CD4-positive, alpha-beta T cell treated with Interleukin-6 for 4 hours (primary cell): ENCODE data around the gene YES1.
A peak's percentile ranks its signal among the peaks of the same experiment; 100 is the strongest.
"Not testable (repeated sequence)": the region's sequence is repeated elsewhere in the genome, so short reads cannot be mapped to it uniquely, and the experiment has no call there.

Experiments used
- DNase-seq: peaks from one replicate; pipeline ENCODE4 v3.0.0-alpha.2; 2020; ENCODE audit warnings: mixed read lengths

YES1 gene

DNA sequence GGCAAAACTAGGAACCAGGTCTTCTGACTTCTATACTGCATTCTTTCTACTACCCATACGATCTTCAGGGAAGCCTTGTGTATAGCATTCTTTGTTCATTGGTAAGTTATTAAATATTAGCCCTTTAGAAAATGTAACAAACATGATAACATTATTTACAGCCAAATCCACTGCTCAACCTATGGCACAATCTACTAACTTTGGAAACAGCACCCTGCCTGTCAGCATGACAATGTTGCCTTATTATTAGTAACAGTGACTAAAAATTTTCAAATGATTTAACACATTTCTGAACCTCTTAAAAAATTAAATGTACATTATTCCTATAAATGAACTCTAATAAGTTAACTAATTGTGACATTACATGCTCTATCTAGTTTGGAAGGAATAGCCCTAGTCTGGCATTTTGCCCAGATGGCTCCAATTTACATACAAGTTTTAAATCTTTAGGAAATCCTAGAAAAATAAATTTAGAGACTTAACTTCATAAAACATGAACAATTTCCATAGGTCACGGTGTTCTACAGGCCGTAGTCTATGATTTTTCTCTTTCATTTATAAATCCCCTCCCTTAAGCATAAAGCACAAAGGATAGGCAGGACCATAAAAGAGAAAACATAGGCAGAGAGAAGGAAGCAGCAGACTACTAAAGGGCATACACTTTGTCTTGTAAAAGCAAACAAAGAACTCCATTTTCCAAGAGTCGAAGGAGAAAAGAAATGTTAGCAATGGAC is 33.7 kb downstream of the YES1 start:
- DNase-seq, result no peak

DNA sequence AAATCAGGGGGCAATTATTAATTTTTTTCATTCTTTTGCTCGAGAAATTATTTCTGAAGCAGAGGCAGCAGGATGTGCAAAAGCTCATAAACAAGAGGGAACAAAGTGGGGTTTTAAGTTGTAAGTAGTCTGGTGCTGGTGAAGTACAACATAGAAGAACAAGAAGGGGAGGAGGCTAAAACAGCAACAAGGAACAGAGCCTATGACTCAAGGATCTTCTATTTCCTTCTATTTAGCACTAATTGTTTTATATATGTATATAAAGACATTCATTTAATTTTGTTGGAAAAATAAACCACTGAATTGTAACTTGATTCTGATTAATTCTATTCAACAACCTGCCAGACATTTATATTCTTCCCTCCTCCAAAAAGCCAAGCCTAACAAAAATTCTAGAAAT is 35.0 kb downstream of the YES1 start:
- DNase-seq, result no peak

DNA sequence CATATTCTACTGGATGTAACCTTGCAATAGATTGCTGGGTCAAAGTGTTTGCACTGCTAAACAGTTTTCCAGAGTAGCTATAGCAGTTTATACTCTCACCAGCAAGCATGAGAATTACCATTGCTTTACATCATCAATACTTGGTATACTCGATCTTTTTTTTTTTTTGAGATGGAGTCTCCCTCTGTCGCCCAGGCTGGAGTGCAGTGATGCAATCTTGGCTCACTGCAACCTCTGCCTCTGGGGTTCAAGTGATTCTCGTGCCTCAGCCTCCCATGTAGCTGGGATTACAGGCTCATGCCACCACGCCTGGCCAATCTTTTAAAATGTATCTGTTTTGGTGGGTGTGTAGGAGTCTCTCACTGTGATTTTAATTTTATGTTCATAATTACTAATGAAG is 36.0 kb downstream of the YES1 start:
- DNase-seq, result not testable (repeated sequence)

DNA sequence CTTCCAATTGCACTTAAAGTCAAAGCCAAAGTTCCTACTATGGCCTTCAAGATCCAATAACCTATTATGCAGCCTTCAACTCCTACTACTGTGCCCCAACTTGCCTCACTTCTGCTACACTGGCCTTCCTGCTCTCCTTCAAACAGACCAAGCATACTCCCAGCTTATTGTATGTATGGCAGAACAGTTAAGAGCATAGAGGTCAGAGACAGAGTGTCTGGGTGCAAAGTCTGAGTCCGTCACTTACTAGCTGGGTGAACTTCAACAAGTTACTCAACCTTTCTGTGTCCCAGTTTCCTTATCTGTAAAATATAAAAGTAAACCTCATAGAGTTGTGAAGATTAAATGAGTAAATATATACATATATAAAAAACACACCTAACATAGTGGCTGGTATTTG is 37.2 kb downstream of the YES1 start:
- no peak for DNase-seq

DNA sequence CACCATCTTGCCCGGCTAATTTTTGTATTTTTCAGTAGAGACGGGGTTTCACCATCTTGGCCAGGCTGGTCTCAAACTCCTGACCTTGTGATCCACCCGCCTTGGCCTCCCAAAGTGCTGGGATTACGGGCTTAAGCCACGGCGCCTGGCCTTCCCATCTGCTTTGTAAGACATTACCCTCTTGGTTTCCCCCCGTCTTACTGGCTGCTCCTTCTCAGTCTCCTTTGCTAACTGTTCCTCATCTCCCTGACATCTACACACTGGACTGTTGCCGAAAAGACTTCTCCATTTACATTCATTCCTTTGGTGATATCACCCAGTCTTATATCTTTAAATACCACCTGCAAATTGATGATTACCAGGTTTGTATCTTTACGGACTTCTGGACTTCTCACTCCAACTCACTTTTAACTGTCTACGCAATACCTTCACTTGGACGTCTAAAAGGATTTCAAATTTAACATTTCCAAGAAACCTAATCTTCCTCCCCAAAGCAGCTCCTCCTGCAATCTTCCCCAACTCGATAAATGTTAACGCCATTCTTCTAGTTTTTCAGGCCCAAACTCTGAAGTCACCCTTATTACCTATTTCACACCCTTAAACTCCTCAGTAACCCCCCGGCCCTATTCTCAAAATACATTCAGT is 37.9 kb downstream of the YES1 start:
- DNase-seq, result no peak

DNA sequence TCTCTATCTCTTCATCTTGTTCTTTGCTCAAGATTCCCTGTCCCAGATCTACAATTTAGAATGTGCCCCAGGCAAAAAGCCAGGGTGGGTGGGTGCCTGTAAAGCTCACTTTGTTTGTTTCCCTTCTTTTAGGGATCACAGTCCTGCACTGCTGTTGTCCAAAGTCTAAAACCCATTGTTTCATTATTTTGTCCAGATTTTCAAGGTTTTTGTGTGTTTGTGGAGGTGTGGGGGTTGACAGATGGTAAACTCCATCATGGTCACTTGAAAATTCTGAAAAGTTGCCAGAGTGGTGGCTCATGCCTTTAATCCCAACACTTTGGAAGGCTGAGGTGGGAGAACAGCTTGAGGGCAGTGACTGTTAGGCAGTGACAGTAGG is 41.5 kb downstream of the YES1 start:
- no peak for DNase-seq

DNA sequence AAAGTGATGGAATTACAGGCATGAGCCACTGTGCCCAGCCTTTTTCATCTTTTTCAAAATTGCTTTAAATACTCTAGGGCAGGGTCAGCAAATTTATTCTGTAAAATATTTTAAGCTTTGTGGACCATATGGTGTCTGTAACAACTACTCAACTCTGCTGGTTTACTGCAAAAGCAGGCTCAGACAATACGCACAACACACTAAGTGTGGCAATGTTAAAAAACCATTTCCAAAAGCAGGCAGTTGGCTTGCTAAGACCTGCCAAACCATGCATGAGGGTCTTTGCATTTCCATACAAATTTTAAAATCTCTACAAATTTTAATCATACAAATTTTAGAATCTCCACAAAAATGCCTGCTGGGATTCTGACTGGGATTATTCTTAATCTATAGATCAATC is 44.1 kb downstream of the YES1 start:
- DNase-seq, result no peak

DNA sequence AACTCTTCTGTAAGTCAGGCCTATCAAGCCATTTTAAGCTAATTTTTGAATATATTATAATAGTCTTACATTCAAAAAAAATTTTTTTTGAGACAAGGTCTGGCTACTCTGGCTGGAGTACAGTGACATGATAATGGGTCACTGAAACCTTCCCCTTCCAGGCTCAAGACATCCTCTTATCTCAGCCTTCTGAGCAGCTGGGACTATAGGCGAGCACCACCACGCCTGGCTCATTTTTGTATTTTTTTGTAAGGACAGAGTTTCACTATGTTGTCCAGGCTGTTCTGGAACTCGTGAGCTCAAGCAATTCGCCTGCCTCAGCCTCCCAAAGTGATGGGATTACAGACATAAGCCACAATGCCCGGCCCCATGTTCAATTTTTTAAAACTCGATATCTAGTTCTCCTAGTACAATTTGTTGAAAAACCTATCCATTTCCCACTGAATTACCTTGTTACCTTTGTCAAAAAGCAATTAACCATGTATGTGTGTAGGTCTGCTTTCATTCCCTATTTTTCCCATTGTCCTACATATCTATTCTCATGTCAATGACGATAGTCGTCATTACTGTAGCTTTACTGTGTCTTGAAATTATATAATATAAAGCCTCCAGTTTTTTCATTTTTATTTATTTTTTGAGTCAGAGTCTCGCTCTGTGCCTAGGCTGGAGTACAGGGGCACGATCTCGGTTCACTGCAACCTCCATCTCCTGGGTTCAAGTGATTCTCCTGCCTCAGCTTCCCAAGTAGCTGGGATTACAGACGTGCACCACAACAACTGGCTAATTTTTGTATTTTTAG is 44.8 kb downstream of the YES1 start:
- DNase-seq, result no peak

DNA sequence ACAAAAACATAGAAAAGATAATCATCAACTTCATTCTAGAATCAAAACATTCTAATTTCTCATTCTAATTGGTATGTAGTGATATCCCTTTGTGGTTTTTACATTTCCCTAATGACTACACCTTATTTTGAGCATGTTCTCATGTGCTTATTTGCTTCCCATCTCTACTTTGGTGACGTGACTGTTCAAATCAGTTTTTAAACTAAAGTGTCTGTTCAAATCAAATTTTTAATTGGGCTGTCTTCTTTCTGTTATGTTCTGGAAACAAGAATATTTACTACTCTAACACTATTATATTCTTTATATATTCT is 45.5 kb downstream of the YES1 start:
- no peak for DNase-seq

DNA sequence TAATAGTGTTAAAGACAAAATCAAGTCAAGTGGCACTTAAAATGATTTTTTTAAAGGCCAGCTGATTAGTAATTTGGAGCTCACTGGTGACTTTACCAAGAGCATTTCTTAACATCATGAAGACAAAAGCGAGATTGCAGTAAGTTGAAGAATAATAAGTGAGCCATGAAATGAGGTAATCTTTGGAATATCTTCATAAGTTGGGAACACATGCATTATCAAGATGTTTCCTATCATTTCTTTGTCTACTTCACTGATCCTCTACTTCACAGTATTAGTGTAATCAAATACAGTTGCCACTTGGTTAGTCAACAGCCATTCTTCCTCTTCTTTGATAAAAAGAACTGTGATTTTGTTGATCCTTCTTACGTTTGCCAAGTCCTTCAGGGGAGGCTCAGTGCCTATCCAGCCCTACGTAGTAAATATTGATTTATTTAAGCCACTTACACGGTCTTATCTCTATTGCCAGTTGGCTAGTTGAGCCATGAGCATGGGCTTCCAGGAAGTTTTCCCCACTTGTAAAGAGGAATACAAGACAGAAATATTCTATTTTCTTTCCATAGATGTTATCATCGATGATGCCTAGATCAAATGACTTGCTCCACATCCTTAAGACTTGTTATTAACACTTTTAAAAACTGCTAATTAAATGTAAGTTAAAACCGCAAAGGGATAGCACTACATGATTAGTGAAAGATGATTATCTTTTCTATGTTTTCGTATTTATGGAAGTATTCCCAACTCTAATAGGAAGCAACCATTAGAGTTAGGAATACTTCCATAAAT is 46.1 kb downstream of the YES1 start:
- no peak for DNase-seq

DNA sequence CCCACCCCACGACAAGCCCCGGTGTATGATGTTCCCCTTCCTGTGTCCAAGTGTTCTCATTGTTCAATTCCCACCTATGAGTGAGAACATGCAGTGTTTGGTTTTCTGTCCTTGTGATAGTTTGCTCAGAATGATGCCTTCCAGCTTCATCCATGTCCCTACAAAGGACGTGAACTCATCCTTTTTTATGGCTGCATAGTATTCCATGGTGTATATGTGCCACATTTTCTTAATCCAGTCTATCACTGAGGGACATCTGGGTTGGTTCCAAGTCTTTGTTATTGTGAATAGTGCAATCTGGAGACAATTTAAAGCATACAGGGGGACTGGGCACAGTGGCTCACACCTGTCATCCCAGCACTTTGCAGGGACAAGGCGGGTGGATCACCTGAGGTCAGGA is 52.2 kb downstream of the YES1 start:
- not testable (repeated sequence) for DNase-seq

DNA sequence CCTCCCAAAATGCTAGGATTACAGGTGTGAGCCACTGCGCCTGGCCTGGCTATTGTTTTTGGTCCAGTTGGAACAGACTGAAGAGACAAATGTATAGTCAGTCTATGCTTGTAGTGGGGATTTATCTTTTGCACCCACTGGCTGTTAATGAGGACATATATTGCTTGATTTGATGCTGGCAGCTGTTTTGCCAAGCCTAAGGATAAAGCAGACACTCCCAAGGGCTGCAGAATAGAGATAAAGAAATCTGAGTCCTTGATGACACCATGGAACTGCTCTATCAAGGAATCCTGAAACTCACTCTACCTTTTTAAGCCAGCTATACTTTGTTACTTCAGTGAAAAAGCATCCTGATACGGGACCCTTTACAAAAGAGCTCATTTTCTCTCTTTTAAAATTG is 56.5 kb downstream of the YES1 start:
- no peak for DNase-seq

DNA sequence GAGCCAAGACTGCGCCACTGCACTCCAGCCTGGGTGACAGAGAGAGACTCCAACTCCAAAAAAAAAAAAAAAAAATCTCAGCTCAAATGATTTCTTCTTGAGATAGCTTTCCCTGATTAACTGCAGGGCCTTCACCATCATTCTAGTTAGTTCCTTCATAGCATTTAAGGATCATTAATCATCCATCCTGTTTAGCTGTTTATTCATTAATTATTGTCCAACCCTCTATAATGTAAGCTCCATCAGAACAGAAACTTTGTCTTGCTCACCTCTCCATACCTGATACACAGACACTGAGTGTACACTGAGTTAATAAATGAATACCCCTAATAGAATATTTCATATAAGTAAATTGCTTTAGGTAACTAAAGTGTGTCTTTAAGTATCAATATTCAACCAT is 57.4 kb downstream of the YES1 start:
- no peak for DNase-seq

DNA sequence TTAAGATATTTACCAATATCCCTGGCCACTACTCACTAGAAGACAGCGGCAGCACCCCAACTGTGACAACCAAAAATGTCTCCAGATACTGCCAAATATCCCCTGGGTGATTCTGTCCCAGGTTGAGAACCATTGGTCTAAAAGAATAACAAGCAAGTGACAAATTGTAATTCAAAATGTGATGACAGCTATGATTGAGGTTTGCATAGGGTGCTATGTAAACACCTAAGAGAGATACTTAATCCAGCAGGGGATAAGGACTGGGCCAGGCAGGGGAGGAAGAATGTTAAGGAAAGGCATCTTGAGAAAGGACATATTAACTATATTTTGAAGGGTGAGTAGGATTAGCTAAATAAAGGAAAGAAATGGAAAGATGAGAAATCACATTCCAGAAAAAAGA is 61.6 kb downstream of the YES1 start:
- no peak for DNase-seq

DNA sequence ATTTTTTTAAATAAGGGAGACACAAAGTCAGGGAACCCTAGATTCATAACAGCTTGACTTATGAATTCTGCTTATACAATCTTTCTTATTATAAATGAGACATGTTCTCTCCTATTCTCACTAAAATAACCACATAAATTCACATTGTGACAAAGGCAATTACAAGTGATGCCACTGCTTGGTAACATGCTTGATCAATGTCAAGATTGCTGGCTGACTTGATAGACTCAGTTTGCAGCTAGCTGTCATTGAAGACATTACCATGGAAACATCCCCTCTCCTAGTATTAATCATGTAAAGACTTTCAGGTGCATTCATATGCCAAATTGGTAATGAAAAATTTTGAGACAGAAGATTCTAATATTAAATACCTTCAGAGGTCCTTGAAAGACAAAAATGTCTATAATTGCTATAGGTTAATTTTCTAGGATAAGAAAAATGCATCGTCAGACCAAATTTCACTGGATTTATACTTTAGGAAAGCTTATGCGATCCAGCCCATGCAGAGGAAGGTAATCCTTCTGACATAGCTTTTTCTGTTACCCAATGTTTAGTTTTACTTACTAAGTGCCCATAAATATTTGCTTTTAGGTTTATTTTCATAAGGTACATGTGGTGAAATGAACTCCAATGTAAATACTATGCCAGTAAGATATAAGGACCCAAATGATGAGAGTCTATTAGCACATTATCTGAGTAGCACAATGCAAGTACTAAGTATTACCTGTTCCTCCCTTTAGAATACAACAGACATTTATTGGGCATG is 67.0 kb downstream of the YES1 start:
- DNase-seq, result no peak

DNA sequence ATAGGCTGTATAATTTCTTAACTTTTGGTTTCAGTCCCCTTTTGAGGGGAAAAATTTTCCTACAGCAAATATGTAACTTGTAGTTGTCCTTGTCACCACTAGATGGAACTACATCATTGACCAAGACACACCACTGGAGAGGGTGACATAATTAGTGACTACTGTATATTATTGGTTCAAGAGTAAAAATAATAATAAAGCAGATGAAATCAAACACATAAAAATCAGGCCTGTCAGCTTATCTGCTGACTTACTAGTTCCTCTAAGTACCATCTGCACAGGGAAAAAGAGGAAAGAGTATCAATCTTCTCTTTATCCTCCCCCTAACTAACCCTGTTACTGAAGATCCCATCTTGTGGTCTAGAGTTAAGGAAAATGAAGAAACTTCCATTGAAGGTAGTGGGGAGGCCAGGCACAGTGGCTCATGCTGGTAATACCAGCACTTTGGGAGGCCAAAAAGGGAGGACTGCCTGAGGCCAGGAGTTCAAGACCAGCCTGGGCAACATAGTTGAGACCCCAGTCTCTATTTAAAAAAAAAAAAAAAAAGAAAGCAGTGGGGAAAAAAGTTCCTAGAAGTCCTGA is 70.0 kb downstream of the YES1 start:
- DNase-seq, result peak; percentile 4

DNA sequence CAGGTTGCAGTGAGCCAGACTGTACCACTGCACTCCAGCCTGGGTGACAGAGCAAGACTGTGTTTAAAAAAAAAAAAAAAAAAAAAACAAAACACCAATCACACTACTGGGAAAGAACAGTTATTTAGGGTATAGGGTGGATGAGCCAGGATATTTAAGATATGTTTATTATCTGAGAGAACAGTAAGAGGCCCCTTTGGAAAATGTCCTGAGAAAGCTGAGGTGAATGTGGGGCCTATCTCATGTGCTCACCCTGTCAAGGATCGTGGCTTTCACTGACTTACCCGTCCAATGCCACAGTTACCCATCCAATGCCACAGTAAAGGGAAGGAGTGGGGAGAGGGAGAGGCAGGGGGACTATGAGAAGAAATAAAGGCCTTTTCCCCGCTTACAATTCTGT is 79.7 kb downstream of the YES1 start:
- DNase-seq, result no peak

DNA sequence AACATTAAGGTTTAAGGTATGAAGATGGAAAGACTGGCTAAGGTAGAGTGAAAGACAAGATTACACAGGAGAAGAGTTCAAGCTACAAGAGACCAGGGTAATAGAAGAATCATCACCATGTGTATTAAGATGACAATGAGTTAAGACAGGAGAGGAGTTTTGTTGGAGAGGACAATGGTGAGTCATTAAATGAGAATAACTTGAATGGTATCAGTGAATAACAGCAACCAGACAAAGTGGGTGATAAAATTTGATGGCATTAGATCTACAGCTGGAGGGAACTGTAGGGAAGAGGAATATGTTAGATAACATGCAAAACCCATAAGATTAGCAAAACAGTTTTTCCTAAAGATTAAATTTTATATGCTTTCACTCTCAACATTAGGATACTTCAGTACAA is 80.9 kb downstream of the YES1 start:
- DNase-seq, result no peak

DNA sequence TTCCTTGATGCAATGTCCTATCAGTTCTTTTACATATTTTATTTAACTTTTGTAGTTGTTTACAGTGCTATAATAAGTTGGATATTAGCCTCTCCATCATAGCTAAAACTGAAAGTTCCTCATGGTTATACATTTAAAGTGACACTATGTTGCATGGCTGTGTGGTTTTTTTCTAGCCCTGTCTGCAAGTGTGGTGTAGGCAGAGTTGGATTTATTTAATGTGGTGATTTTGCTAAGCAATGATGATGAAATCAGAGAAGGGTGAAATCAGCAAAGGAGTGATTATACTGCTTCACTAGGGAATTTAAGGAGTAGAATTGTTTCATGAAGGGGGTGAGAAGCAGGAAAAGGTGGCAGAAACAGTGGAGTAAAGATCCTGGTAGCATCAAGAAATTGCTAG is 81.3 kb downstream of the YES1 start:
- DNase-seq, result no peak

DNA sequence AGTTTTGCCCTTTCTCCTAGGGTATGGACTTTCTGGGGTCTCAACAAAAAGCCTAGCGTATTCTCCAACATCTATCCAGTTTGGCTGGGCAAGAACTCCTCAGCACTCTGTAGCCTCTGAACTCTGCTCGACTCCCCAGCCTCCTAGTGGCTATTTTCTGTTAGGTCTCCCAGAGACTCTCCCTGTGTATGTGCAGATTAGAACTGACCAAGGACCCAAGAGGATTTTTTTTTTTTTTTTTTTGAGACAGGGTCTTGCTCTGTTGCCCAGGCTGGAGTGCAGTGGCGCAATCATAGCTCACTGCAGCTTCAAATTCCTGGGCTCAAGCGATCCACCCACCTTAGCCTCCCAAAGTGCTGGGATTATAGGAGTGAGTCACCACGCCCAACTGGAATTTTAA is 81.9 kb downstream of the YES1 start:
- DNase-seq, result not testable (repeated sequence)

DNA sequence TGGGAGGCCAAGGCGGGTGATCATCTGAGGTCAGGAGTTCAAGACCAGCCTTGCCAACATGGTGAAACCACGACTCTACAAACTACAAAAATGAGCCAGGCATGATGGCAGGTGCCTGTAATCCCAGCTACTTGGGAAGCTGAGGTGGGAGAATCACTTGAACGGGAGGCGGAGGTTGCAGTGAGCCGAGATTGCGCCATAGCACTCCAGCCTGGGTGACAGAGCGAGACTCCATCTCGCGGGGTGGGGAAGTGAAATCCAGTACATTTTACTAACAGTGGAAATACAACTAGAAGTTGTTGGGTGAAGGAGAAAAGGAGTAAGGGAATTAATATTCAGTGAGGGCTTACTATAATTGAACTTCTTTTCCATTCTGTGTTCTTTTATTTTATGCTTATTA is 86.4 kb downstream of the YES1 start:
- DNase-seq, result no peak

DNA sequence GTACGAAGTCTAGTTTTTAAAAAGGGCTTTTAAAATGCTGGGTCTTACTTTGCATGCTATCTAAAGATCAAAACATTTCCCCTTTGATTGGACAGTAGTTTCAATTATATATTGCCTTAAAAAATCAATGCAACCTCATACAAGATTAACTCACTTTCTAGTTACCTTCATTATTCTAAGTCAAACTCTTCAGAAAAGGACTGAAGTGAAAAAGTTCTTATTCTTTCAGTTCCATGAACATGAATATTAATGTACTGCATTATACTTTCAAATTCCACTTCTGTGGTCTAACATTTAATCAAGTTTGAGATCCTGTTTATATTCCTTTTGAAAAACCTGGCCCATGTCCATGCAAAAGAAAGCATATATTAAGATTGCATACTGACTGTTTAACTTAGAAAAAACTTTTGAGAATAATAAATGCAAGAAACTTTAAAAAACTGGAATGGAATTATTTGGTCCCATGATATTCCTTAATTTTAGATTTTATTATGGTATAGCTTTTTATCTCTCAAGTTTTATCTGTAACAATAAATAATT is 88.4 kb downstream of the YES1 start:
- DNase-seq, result no peak
